K562 (cell line): ENCODE results near the gene POLR2M. TPM values are rescaled to one million over a fixed set of nuclear protein-coding genes. Genes with fewer than 3 reads are reported as not detected.

Experiments
- ATF3 ChIP-seq, 2 experiments: fragments of 450-650 bp in 1 of 2; sonication (generic) in 1 of 2; formaldehyde crosslinking in 1 of 2; IDR thresholded peaks in 1 of 2; conservative IDR thresholded peaks in 1 of 2; 2 replicates each; pipeline versions ENCODE4 v1.6.1 to v1.8.1; 2016 to 2023; ENCODE audit warnings: mild to moderate bottlenecking in 2 of 2, moderate library complexity in 2 of 2, inconsistent platforms in 1 of 2, missing genetic modification reagents in 1 of 2
- BCLAF1 ChIP-seq, 2 experiments: fragments of 450-650 bp in 1 of 2; IDR thresholded peaks; 2 replicates each; pipeline ENCODE4 v1.6.1; 2011 to 2017; ENCODE audit warnings: low read depth in 2 of 2, antibody characterized with exemption in 1 of 2, borderline replicate concordance in 1 of 2, low read length in 1 of 2, mild to moderate bottlenecking in 1 of 2, mixed read lengths in 1 of 2; ENCODE audit not compliant: control insufficient read depth in 1 of 2
- ELF1 ChIP-seq: fragments of 200-800 bp; sonication (Bioruptor generic); IDR thresholded peaks from 2 replicates; pipeline ENCODE4 v1.6.1; 2016; ENCODE audit warnings: missing genetic modification characterization, missing compliant biosample characterization
- FOXJ3 ChIP-seq: sonication (generic); formaldehyde crosslinking; IDR thresholded peaks from 2 replicates; pipeline ENCODE4 v1.4.0; 2020; ENCODE audit warnings: mild to moderate bottlenecking, missing genetic modification reagents
- HIVEP1 ChIP-seq: fragments of 250-450 bp; sonication (Bioruptor Pico); IDR thresholded peaks from 2 replicates; pipeline ENCODE4 v1.4.0; 2020; ENCODE audit warnings: mild to moderate bottlenecking
- MLX ChIP-seq, 2 experiments: fragments of 450-650 bp in 1 of 2; sonication (generic) in 1 of 2; formaldehyde crosslinking; conservative IDR thresholded peaks; 2 replicates each; pipeline versions ENCODE4 v1.4.0 to v1.8.1; 2020 to 2022; ENCODE audit warnings: mild to moderate bottlenecking in 1 of 2, missing genetic modification reagents in 1 of 2
- NONO ChIP-seq, 2 experiments: fragments of 200-400 bp in 1 of 2; fragments of 450-650 bp in 1 of 2; formaldehyde crosslinking in 1 of 2; IDR thresholded peaks; 2 replicates each; pipeline ENCODE4 v1.6.1; 2017; ENCODE audit warnings: low read depth in 2 of 2, mild to moderate bottlenecking in 2 of 2, moderate library complexity in 2 of 2, low read length in 1 of 2
- PHF21A ChIP-seq: fragments of 450-650 bp; IDR thresholded peaks from 2 replicates; pipeline ENCODE4 v1.6.1; 2017; ENCODE audit warnings: low read depth, borderline replicate concordance
- POLR2AphosphoS5 ChIP-seq: IDR thresholded peaks from 2 replicates; pipeline ENCODE4 v1.6.1; 2011; ENCODE audit warnings: mild to moderate bottlenecking, low read depth, low read length, moderate library complexity; ENCODE audit not compliant: control insufficient read depth, insufficient read depth
- SOX6 ChIP-seq: fragments of 450-650 bp; IDR thresholded peaks from 2 replicates; pipeline ENCODE4 v1.6.1; 2014; ENCODE audit warnings: mild to moderate bottlenecking
- TEAD2 ChIP-seq: fragments of 450-650 bp; IDR thresholded peaks from 2 replicates; pipeline ENCODE4 v1.6.1; 2016; ENCODE audit warnings: missing genetic modification characterization, control low read depth, missing compliant biosample characterization
- USF1 ChIP-seq: sonication (generic); formaldehyde crosslinking; IDR thresholded peaks from 2 replicates; pipeline ENCODE4 v1.9.0; 2022; ENCODE audit warnings: mild to moderate bottlenecking, missing genetic modification reagents
- ZHX1 ChIP-seq: fragments of 150-350 bp; conservative IDR thresholded peaks from 2 replicates; pipeline ENCODE4 v1.6.1; 2014; ENCODE audit warnings: low read length
- ZNF143 ChIP-seq: sonication (generic); formaldehyde crosslinking; IDR thresholded peaks from 2 replicates; pipeline ENCODE4 v1.9.0; 2022; ENCODE audit warnings: mild to moderate bottlenecking, missing genetic modification reagents
- ZNF707 ChIP-seq: fragments of 250-450 bp; sonication (Bioruptor Pico); conservative IDR thresholded peaks from 2 replicates; pipeline ENCODE4 v1.8.0; 2022; ENCODE audit warnings: inconsistent platforms, mild to moderate bottlenecking, moderate library complexity
- ZNF75A ChIP-seq: fragments of 450-650 bp; formaldehyde crosslinking; IDR thresholded peaks from 2 replicates; pipeline ENCODE4 v1.4.0; 2020; ENCODE audit warnings: mild to moderate bottlenecking
- polyA plus RNA-seq, 8 experiments: library from polyadenylated mRNA; depleted of rRNA in 4 of 8; stranded (reverse) in 5 of 8; unstranded in 3 of 8; fragments of >200 nt; fragmentation: Nextera tagmentation in 2 of 8; fragmentation: Illumina TruSeq in 1 of 8; extraction: Ambion mirVana in 2 of 8; extraction: Trizol in 1 of 8; gene quantifications; 2 replicates each; pipeline versions ENCODE4 v1.2.1 to v1.2.3, GENCODE V29; 2011 to 2014; ENCODE audit warnings: inconsistent platforms in 1 of 8, missing spikeins in 1 of 8
- total RNA-seq, 7 experiments: library from RNA; depleted of rRNA in 6 of 7; stranded (reverse); fragments of >200 nt in 6 of 7; fragmentation: Illumina TruSeq in 2 of 7; extraction: Trizol in 2 of 7; gene quantifications; 2 replicates each; pipeline versions ENCODE4 v1.2.1 to v1.2.3, GENCODE V29; 2011 to 2021; ENCODE audit warnings: low replicate concordance in 1 of 7

POLR2M gene
- total and polyA plus RNA-seq, 9 of the 15 experiments (the other 6 are each of a cell fraction or from before 2014, with no cell fraction given) = 9.2 to 1,050 (median 43.0) TPM

GRCh38 chr15:57706405-57707209, at the start of gene POLR2M (continued):
- TF ChIP-seq ATF3 (IDR thresholded peaks at IDR 0.05) = peak; percentile 77
- no peak; the same call in 1 of the 2 replicates for TF ChIP-seq ATF3 (CRISPR knock-in tag; conservative IDR thresholded peaks at IDR 0.05)
- peak; percentile 99 for TF ChIP-seq ELF1 (tag)
- no peak for TF ChIP-seq PHF21A
- TF ChIP-seq ZNF707 (CRISPR knock-in tag) = no peak
- no peak for TF ChIP-seq ZNF143 (CRISPR knock-in tag)
- no peak for TF ChIP-seq HIVEP1
- no peak for TF ChIP-seq MLX (CRISPR knock-in tag; conservative IDR thresholded peaks at IDR 0.05)
- no peak for TF ChIP-seq ZNF75A (CRISPR knock-in tag)
- peak; percentile 74; the same call in 1 of the 2 replicates for TF ChIP-seq POLR2AphosphoS5
- TF ChIP-seq USF1 = no peak
- 0 out of 4 replicates have a peak, but pooled peaks of 1 of the 2 experiments have one; percentile 35 for TF ChIP-seq BCLAF1 (IDR thresholded peaks at IDR 0.05; ENCODE audit: borderline replicate concordance in 1 of 2, control insufficient read depth in 1 of 2, low read depth in 2 of 2, low read length in 1 of 2)
- 0 out of 2 replicates have a peak, but pooled peaks have one; percentile 8 for TF ChIP-seq SOX6
- TF ChIP-seq FOXJ3 (CRISPR knock-in tag) = no peak
- TF ChIP-seq NONO (IDR thresholded peaks at IDR 0.05; ENCODE audit: low read depth in 2 of 2, low read length in 1 of 2) = 0 out of 4 replicates have a peak, but pooled peaks of 1 of the 2 experiments have one; percentile 27
- TF ChIP-seq TEAD2 (tag) = no peak
- no peak for TF ChIP-seq ZHX1
